ENCODE measurements around the gene SUCO. TPM values are rescaled to one million over a fixed set of nuclear protein-coding genes. Genes with fewer than 3 reads are reported as not detected.

The SUCO gene
- total and polyA plus RNA-seq, 12 donors: 14.0 to 108 (median 34.4) TPM

DNA sequence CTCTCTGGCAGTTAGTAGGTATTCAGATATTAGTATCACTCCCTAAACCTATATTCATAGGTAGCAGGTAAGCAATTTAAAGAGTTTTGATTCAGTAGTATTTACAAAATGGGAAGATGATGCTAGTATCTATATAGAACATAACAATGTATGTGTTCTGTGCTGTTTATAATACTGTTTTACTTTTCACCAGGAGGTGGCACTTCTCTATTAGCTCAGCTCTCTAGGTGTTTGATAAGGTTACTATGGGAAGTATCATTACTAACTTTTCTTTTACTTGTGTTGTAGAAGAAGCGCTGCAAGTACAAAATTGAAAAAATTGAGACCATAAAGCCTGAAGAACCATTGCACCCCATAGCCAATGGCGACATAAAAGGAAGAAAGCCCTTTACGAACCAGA, 76.6 kb downstream of the SUCO start:
- intact Hi-C loops (cut with DNase I): no loop called here
- peaks cover 0 to 14% of the 10 kb centered on the region in 2 donors for H3K36me3 ChIP-seq (replicated peaks in 1 of 2)

DNA sequence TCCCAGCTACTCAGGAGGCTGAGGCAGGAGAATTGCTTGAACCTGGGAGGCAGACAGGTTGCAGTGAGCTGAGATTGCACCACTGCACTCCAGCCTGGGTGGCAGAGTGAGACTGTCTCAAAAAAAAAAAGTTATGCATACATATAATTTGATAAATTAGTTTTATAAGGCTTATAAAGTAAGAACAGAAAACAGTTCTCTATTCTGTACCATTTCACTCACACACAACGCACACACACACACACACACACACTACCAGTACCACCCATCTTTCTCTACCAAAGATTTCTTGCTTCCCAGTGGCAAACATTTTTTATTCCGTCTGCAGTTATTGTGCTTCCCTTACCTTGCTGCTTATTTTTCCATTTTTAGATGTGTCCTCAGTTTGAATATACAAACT, 79.5 kb downstream of the SUCO start:
- 57 to 97% (median 95%) methylated on average over 2 of the region's 2 CpGs for WGBS, 4 donors
- Histone ChIP-seq H3K27ac (no peak overlapping the region), H3K4me3 (no peak overlapping the region), H3K36me3 (replicated peaks in 1 of 2) (peaks cover 0 to 14% of the 10 kb centered on the region in 2 donors), H3K27me3 (no peaks in the 10 kb centered on the region), H3K4me1 (replicated peaks in 1 of 2) (no peaks in the 10 kb centered on the region), H3K9me3 (replicated peaks in 1 of 3) (no peaks in the 10 kb centered on the region)
- no peak for TF ChIP-seq POLR2A (IDR thresholded peaks at IDR 0.05)
- TF ChIP-seq, protein P1, sequence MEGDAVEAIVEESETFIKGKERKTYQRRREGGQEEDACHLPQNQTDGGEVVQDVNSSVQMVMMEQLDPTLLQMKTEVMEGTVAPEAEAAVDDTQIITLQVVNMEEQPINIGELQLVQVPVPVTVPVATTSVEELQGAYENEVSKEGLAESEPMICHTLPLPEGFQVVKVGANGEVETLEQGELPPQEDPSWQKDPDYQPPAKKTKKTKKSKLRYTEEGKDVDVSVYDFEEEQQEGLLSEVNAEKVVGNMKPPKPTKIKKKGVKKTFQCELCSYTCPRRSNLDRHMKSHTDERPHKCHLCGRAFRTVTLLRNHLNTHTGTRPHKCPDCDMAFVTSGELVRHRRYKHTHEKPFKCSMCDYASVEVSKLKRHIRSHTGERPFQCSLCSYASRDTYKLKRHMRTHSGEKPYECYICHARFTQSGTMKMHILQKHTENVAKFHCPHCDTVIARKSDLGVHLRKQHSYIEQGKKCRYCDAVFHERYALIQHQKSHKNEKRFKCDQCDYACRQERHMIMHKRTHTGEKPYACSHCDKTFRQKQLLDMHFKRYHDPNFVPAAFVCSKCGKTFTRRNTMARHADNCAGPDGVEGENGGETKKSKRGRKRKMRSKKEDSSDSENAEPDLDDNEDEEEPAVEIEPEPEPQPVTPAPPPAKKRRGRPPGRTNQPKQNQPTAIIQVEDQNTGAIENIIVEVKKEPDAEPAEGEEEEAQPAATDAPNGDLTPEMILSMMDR (IDR thresholded peaks at IDR 0.05): no peak
- DNase-seq: no peak
- intact Hi-C loops (cut with DNase I): no loop called here

More for the DNA sequence above, 76.6 kb downstream of the SUCO start:
- Histone ChIP-seq H3K27me3 (no peaks in the 10 kb centered on the region), H3K4me3 (no peak overlapping the region), H3K9me3 (replicated peaks in 1 of 3) (peaks cover 0 to 6% (median 0%) of the 10 kb centered on the region in 3 donors), H3K27ac (no peak overlapping the region), H3K4me1 (replicated peaks in 1 of 2) (peaks cover 0 to 9% of the 10 kb centered on the region in 2 donors)
- WGBS, 4 donors: 95 to 98% (median 97%) methylated on average over 3 of the region's 3 CpGs
- DNase-seq: no peak
- TF ChIP-seq POLR2A (IDR thresholded peaks at IDR 0.05): no peak
- TF ChIP-seq, protein P1 (IDR thresholded peaks at IDR 0.05): peak in 1 of 6 experiments; percentile 11

DNA sequence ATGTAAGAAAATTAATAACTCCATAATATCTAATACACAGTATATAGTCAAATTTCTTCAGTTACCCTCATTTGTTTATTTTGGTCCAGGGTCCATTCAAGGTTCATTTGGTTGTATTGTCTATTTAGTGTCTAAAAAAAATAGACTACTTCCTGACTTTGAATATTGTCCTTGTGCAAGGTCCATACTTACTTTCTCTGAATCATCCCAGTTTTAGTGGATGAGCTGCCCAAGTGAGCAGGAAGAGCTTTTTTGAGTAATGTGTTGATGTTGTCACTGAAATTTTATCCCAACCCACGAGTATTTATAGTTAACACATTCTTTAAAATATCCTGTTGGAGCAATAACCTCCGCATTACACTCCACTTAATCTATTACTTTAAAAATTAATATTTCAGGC, 80.3 kb downstream of the SUCO start:
- Histone ChIP-seq H3K9me3 (replicated peaks in 1 of 3) (no peaks in the 10 kb centered on the region), H3K27ac (no peak overlapping the region), H3K36me3 (replicated peaks in 1 of 2) (peaks cover 0 to 14% of the 10 kb centered on the region in 2 donors), H3K4me3 (no peak overlapping the region), H3K27me3 (no peaks in the 10 kb centered on the region), H3K4me1 (replicated peaks in 1 of 2) (no peaks in the 10 kb centered on the region)
- TF ChIP-seq POLR2A (IDR thresholded peaks at IDR 0.05): no peak
- TF ChIP-seq, protein P1 (IDR thresholded peaks at IDR 0.05): no peak
- DNase-seq: no peak
- WGBS, 4 donors: 70 to 83% (median 79%) methylated on average over 2 of the region's 2 CpGs
- intact Hi-C loops (cut with DNase I): no loop called here

DNA sequence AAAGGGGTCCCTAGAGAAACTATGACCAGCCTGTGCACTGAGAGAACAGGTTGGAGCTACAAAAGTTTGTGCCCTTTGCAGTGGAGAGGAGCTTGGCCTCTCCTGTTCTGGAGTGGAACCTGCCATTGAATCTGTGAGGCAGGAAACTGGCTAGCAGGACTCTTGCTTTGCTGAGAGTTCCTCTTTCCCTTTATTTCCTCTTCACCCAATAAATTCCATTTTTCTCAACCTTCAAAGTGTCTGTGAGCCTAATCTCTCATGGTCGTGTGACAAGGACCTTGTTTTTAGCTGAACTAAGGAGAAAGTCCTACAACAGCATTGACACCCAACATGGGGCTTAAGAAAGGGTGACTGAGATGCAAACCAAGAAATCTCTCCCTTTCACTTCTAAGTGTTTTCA, 83.2 kb downstream of the SUCO start:
- intact Hi-C loops (cut with DNase I): no loop called here
- Histone ChIP-seq H3K4me1 (replicated peaks in 1 of 2) (no peaks in the 10 kb centered on the region), H3K27ac (no peak overlapping the region), H3K27me3 (no peaks in the 10 kb centered on the region), H3K36me3 (replicated peaks in 1 of 2) (no peaks in the 10 kb centered on the region), H3K9me3 (replicated peaks in 1 of 3) (peaks cover 0 to 6% (median 0%) of the 10 kb centered on the region in 3 donors), H3K4me3 (no peak overlapping the region)
- TF ChIP-seq, protein P1 (IDR thresholded peaks at IDR 0.05): no peak
- no peak for TF ChIP-seq POLR2A (IDR thresholded peaks at IDR 0.05)
- DNase-seq: no peak
- WGBS, 4 donors: 30 to 53% (median 39%) methylated on average over 1 of the region's 1 CpG
